ENCODE measurements around the gene MYO10.

The MYO10 gene

GRCh38 chr5:16668631-16669030 is 267.5 kb downstream of the MYO10 start:
- no peak for ATAC-seq
- no peak for TF ChIP-seq TOX (CRISPR knock-in tag; IDR thresholded peaks at IDR 0.05; ENCODE audit: borderline replicate concordance)
- TF ChIP-seq ZC3H10 (CRISPR knock-in tag; IDR thresholded peaks at IDR 0.05) = no peak
- no peak for TF ChIP-seq ARNTL (CRISPR knock-in tag; IDR thresholded peaks at IDR 0.05; ENCODE audit: borderline replicate concordance, low read depth)
- TF ChIP-seq CSRNP3 (CRISPR knock-in tag; IDR thresholded peaks at IDR 0.05) = no peak
- TF ChIP-seq ISL1 (CRISPR knock-in tag; IDR thresholded peaks at IDR 0.05) = no peak
- no peak for TF ChIP-seq SNAI2 (CRISPR knock-in tag; IDR thresholded peaks at IDR 0.05)
- no peak for TF ChIP-seq BACH2 (CRISPR knock-in tag; IDR thresholded peaks at IDR 0.05; ENCODE audit: borderline replicate concordance)
- no peak for TF ChIP-seq PPARA (CRISPR knock-in tag; IDR thresholded peaks at IDR 0.05; ENCODE audit: borderline replicate concordance)
- TF ChIP-seq ZNF565 (CRISPR knock-in tag; conservative IDR thresholded peaks at IDR 0.05; ENCODE audit: low read depth) = no peak
- TF ChIP-seq TCF4 (CRISPR knock-in tag; IDR thresholded peaks at IDR 0.05; ENCODE audit: borderline replicate concordance) = no peak
- no peak for TF ChIP-seq CREB5 (CRISPR knock-in tag; IDR thresholded peaks at IDR 0.05; ENCODE audit: low read depth)
- no peak for TF ChIP-seq GLIS3 (CRISPR knock-in tag; IDR thresholded peaks at IDR 0.05)
- TF ChIP-seq CSDC2 (CRISPR knock-in tag; IDR thresholded peaks at IDR 0.05) = no peak
- TF ChIP-seq PATZ1 (CRISPR knock-in tag; IDR thresholded peaks at IDR 0.05; ENCODE audit: borderline replicate concordance) = no peak

- ATAC-seq = no peak
- TF ChIP-seq CSDC2 (CRISPR knock-in tag; IDR thresholded peaks at IDR 0.05) = no peak
- no peak for TF ChIP-seq SNAI2 (CRISPR knock-in tag; IDR thresholded peaks at IDR 0.05)
- no peak for TF ChIP-seq ESRRG (CRISPR knock-in tag; IDR thresholded peaks at IDR 0.05)
- no peak for TF ChIP-seq GLIS3 (CRISPR knock-in tag; IDR thresholded peaks at IDR 0.05)
- no peak for TF ChIP-seq ZNF565 (CRISPR knock-in tag; conservative IDR thresholded peaks at IDR 0.05; ENCODE audit: low read depth)
- no peak for TF ChIP-seq CREB5 (CRISPR knock-in tag; IDR thresholded peaks at IDR 0.05; ENCODE audit: low read depth)
- no peak for TF ChIP-seq TCF4 (CRISPR knock-in tag; IDR thresholded peaks at IDR 0.05; ENCODE audit: borderline replicate concordance)
- TF ChIP-seq POU6F1 (CRISPR knock-in tag; IDR thresholded peaks at IDR 0.05; ENCODE audit: borderline replicate concordance, low read depth) = no peak
- no peak for TF ChIP-seq ISL1 (CRISPR knock-in tag; IDR thresholded peaks at IDR 0.05)
- no peak for TF ChIP-seq ZC3H10 (CRISPR knock-in tag; IDR thresholded peaks at IDR 0.05)
- no peak for TF ChIP-seq CSRNP3 (CRISPR knock-in tag; IDR thresholded peaks at IDR 0.05)
- no peak for TF ChIP-seq TSHZ2 (CRISPR knock-in tag; IDR thresholded peaks at IDR 0.05)
- no peak for TF ChIP-seq TOX (CRISPR knock-in tag; IDR thresholded peaks at IDR 0.05; ENCODE audit: borderline replicate concordance)
These were observed 267.9 kb downstream of the MYO10 start for GRCh38 chr5:16668194-16668593.
